Measurements from ENCODE around the gene LOXL1.

The LOXL1 gene

GRCh38 chr15:73950479-73950830 lies 24.2 kb downstream of the LOXL1 start:
- TF ChIP-seq CTCF (IDR thresholded peaks at IDR 0.05; ENCODE audit: insufficient read depth, low read depth, low read length, missing control alignments) = no peak
- no peak for DNase-seq (ENCODE audit: low read depth)
- no peak overlapping the region for H3K4me3 ChIP-seq (ENCODE audit: low read length)

- no peak overlapping the region for H3K4me3 ChIP-seq (ENCODE audit: low read length)
- peak; percentile 52 for TF ChIP-seq CTCF (IDR thresholded peaks at IDR 0.05; ENCODE audit: insufficient read depth, low read depth, low read length, missing control alignments)
- DNase-seq (ENCODE audit: low read depth) = peak; percentile 74
Measured at GRCh38 chr15:73950831-73951561, 24.7 kb downstream of the LOXL1 start.

- no peak overlapping the region for H3K4me3 ChIP-seq (ENCODE audit: low read length)
- no peak for DNase-seq (ENCODE audit: low read depth)
- no peak for TF ChIP-seq CTCF (IDR thresholded peaks at IDR 0.05; ENCODE audit: insufficient read depth, low read depth, low read length, missing control alignments)
Measured at GRCh38 chr15:73951601-73952000, 25.3 kb downstream of the LOXL1 start.

GRCh38 chr15:73952171-73952912 lies 26.1 kb downstream of the LOXL1 start:
- TF ChIP-seq CTCF (IDR thresholded peaks at IDR 0.05; ENCODE audit: insufficient read depth, low read depth, low read length, missing control alignments) = no peak
- no peak overlapping the region for H3K4me3 ChIP-seq (ENCODE audit: low read length)
- DNase-seq (ENCODE audit: low read depth) = no peak

- no peak for DNase-seq (ENCODE audit: low read depth)
- H3K4me3 ChIP-seq (ENCODE audit: low read length) = no peak overlapping the region
- no peak for TF ChIP-seq CTCF (IDR thresholded peaks at IDR 0.05; ENCODE audit: insufficient read depth, low read depth, low read length, missing control alignments)
Measured at GRCh38 chr15:73952913-73953750, 26.9 kb downstream of the LOXL1 start.

GRCh38 chr15:73954188-73955145 lies 28.2 kb downstream of the LOXL1 start:
- DNase-seq (ENCODE audit: low read depth) = no peak
- TF ChIP-seq CTCF (IDR thresholded peaks at IDR 0.05; ENCODE audit: insufficient read depth, low read depth, low read length, missing control alignments) = no peak
- H3K4me3 ChIP-seq (ENCODE audit: low read length) = no peak overlapping the region

Data from epithelial cell of esophagus (primary cell).